HG03457 (cell line): ENCODE measurements around the gene ANKRD18B.
"Not testable (repeated sequence)": the region's sequence is repeated elsewhere in the genome, so short reads cannot be mapped to it uniquely, and the experiment has no call there.

Experiments
- ATAC-seq: cut with Tn5 transposase; IDR thresholded peaks from one replicate; pipeline ENCODE4 v1.9.1; 2021; ENCODE audit warnings: moderate number of reproducible peaks; ENCODE audit not compliant: unreplicated experiment

ANKRD18B gene

DNA sequence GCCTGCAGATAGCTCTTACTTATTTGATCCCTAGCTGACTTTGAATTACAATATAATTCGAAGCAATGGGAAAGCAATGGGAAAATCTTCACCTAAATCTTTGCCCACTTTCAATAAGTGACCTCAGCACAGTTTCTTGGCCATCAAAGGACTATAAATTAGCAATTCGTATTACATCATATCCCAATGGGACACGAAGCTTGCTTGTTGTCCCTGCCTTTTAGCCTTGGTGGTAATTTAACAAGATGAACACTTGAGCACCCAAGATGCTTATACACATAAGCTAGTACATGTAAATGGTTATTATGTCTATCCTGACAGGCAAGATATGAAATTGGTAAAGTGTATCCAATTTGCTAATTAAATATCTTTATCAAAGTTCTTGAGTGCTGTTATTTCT, 9.9 kb downstream of the ANKRD18B start:
- not testable (repeated sequence) for ATAC-seq

DNA sequence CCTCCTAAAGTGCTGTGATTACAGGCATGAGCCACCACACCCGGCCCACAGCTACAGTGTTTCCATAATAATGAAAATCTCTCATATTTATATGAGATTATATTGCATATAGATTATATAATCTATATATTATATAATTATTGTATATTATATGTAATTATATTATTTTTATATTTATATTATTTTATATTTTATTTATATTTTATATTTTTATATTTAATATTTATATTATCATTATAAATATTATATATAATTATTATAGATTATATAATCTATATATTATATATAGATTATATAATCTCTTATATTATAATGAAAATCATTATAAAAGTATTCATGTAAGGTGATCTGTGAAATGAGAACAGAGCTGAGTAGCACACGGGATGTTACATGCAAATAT, 11.5 kb downstream of the ANKRD18B start:
- no peak for ATAC-seq

GRCh38 chr9:33543463-33543862, 19.4 kb downstream of the ANKRD18B start:
- not testable (repeated sequence) for ATAC-seq

DNA sequence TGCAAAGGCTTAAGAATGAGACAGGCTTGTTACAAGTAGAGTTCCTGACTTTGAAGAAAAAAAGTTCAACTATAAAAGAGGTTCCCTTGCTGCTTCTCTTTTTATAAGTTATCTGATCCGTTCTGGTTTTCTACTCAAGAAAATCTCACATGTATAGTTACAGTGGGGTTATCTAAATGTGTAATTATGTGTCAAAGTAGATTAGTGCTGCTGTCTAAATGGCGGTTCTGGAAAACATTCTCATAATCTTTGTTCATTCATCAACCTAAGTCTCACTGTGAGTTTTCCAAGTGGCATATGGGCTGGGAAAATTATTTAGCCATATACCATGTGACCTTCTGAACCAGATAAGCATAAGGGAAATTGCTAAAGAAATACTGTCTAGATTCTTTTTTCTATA, 21.7 kb downstream of the ANKRD18B start:
- not testable (repeated sequence) for ATAC-seq

DNA sequence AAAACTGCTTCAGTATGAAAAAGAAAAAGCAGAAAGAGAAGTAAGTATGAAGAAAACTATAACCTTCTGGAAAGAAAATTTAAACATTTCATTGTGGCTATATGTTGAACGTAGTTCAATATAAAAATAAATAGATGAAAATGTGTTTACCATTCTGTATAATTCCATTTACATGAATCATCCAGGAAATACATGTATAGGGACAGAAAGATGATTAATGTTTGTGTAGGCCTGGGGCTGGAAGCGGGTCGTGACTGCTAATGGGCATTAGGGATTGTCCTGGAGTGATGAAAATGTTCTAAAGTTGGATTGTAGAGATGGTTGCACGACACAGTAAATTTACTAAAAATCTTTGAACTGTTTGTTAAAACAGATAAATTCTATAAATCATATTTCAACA, 24.8 kb downstream of the ANKRD18B start:
- not testable (repeated sequence) for ATAC-seq

- ATAC-seq, result not testable (repeated sequence)
Measured at GRCh38 chr9:33549418-33549817, 25.4 kb downstream of the ANKRD18B start.

DNA sequence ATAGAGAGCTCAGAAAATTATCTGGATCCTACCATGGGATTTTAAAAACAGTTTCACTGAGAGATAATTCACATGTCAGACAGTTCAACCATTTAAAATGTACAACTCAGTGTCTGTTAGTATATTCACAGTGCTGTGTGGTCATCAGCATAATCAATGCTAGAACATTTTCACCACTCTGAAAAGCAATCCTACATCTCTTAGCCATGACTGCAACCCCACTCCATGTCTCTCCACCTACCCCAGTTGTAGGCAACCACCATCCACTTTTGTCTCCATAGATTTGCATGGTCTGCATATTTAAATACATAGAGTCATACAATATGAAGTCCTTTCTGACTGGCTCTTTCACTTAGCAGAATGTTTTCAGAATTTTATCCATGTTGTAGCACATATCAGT, 27.1 kb downstream of the ANKRD18B start:
- ATAC-seq, result not testable (repeated sequence)

DNA sequence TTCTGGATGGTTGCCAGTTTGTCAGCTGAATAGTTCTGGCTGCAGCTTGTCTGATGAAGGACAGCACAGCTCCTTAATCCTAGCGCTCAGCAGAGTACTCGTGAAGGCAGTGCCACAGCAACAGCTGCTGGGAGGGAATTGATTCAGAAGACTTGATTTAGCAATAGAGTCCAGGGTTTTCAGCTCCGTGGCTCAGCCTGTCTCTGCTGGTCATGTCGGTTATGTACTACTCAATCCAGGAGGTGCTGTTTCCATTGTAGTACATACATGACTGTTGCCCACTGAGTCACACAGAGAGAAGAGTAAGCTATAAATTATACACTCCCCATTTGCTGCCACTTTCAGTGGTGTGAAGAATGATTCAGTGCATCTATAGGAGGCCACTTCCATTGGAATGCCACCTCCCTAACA, 28.3 kb downstream of the ANKRD18B start:
- not testable (repeated sequence) for ATAC-seq

DNA sequence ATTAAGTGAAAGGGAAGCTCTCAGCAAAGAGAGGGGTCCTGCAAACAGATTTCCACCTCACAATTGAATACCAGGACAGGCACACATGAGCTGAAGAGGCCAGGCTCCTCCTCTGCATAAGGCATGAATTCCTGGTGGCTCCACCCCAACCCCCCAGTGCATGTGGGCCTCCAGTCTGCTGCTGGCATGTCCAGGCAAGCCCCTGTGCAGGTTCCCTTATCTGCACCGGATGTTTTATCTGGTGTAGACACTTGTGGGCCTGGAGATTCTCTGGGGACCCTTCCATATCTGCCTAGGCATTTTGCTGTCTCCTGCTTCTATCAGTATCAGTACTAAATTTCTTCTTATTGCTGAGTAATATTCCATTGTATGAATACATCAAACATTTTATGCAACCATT, 36.2 kb downstream of the ANKRD18B start:
- ATAC-seq, result not testable (repeated sequence)

GRCh38 chr9:33562196-33562595, 38.1 kb downstream of the ANKRD18B start:
- not testable (repeated sequence) for ATAC-seq

DNA sequence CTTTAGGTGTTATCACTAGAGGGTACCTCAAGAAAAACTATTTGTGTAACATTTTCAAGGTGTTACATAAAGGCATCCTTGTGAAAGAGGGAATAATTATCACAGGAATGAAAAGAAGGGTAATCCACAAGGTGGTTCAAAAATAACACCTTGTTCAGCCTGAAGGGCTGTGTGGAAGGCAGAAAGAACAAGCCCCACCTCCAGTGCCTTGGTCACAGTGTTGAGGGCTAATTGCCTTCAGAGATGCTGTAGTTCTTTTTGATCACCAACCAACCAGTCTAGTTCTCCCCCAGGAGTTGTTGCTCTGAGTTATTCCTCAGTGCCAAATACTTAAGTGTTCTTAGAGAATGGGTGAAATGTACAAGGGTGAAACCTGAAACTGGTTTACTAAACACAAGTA, 43.7 kb downstream of the ANKRD18B start:
- ATAC-seq, result not testable (repeated sequence)

DNA sequence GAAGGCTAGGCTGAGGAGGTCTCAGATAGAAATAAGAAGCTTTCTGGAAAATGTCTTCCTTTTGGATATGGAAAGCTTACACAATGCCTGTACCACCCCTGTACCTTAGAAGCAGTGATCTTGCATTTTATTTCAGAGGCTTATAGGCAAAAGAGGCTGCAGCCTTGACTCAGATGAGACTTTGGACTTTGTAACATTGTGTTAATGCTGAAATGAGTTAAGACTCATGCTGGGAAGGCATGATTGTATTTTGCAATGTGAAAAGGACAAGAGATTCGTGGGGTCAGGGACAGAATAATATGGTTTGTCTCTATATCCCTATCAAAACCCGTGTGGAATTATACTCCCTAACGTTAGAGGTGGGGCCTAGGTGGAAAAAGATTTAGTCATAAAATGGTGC, 53.7 kb downstream of the ANKRD18B start:
- ATAC-seq, result not testable (repeated sequence)

DNA sequence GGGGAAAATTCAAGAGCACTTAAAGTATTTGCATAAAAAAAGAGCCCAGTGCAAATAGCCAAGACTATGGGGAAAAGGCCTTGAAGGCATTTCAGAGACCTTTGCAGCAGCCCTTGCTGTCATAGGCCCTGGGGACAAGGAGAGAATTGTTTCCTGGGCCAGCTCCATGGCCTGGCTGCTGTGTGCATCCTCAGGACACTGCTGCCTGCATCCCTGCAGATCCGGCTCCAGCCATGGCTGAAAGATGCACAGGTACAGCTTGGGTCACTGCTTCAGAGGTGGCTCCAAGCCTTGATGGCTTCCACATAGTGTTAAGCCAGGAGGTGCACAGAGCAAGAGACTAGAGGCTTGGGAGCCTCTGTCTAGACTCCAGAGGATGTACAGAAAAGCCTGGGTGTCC, 55.9 kb downstream of the ANKRD18B start:
- not testable (repeated sequence) for ATAC-seq

GRCh38 chr9:33582686-33583085, 58.6 kb downstream of the ANKRD18B start:
- ATAC-seq, result not testable (repeated sequence)

GRCh38 chr9:33586128-33586527, 62.1 kb downstream of the ANKRD18B start:
- ATAC-seq, result not testable (repeated sequence)

GRCh38 chr9:33587799-33588198, 63.7 kb downstream of the ANKRD18B start:
- not testable (repeated sequence) for ATAC-seq

DNA sequence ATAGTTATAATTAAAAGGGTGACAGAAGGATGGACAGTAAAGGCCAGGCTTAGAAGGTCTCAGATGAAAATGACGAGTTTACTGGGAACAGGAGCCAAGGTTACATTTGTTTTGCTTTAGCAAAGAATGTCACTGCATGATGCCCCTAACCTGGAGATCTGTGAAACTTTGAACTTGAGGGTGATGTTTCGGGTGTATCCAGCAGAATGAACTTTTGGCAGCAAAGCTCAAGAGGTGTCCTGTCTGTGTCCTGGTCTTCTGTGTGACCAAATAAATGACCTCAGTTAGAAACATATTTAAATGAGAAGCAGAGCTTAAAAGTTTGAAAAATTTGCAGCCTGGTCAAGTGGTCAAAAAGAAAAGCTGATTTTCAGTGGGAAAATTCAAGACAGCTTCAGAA, 64.8 kb downstream of the ANKRD18B start:
- ATAC-seq, result not testable (repeated sequence)

- ATAC-seq, result not testable (repeated sequence)
Measured at GRCh38 chr9:33590857-33591256, 66.8 kb downstream of the ANKRD18B start.

GRCh38 chr9:33596974-33597373, 72.9 kb downstream of the ANKRD18B start:
- not testable (repeated sequence) for ATAC-seq

GRCh38 chr9:33597386-33597785, 73.3 kb downstream of the ANKRD18B start:
- not testable (repeated sequence) for ATAC-seq

- not testable (repeated sequence) for ATAC-seq
Measured at GRCh38 chr9:33598796-33599379, 74.8 kb downstream of the ANKRD18B start.

- not testable (repeated sequence) for ATAC-seq
Measured at GRCh38 chr9:33600911-33601310, 76.9 kb downstream of the ANKRD18B start.

- not testable (repeated sequence) for ATAC-seq
Measured at GRCh38 chr9:33604249-33604648, 80.2 kb downstream of the ANKRD18B start.
